ENCODE measurements around the gene CDK7.

- TF ChIP-seq CTCF (IDR thresholded peaks at IDR 0.05) = no peak
- TF ChIP-seq POLR2A (IDR thresholded peaks at IDR 0.05) = no peak
- TF ChIP-seq EP300 (IDR thresholded peaks at IDR 0.05) = no peak
These were observed 22.7 kb upstream of the CDK7 start for GRCh38 chr5:69212022-69212421.
